Measurements from ENCODE around the gene TTC7B. TPM values are rescaled to one million over a fixed set of nuclear protein-coding genes. Genes with fewer than 3 reads are reported as not detected.

Gene TTC7B
- total and polyA plus RNA-seq, 2 donors (not counting 3 experiments of a cell fraction or from before 2014, with no cell fraction given) = 46.8 to 76.5 TPM

- BruUV-seq (replicated peaks) = no TSS peak
- peaks cover 0 to 19% of the 10 kb centered on the region in 2 experiments for H3K36me3 ChIP-seq (ENCODE audit: control insufficient read depth in 2 of 2, extremely low read depth in 1 of 2, insufficient read depth in 2 of 2, low read length in 2 of 2)
- CTCF ChIA-PET = interaction anchor here (1.0 to 4.2 kb wide), 3 partner anchors 9 to 399 kb away, joined by 3 to 22 read pairs (median 3); no protein-coding TSS in a partner anchor
- no peaks in the 10 kb centered on the region for H3K4me1 ChIP-seq (ENCODE audit: control insufficient read depth, extremely low read depth, insufficient read depth, low read length)
- no peak overlapping the region for H3K4me2 ChIP-seq (ENCODE audit: insufficient read depth, low read length)
- H3K9me3 ChIP-seq (replicated peaks; ENCODE audit: control insufficient read depth, insufficient read depth, low read length) = no peaks in the 10 kb centered on the region
- no peaks in the 10 kb centered on the region for H4K20me1 ChIP-seq (replicated peaks; ENCODE audit: control insufficient read depth, extremely low read depth, insufficient read depth, low read length)
- no peak overlapping the region for H3K9ac ChIP-seq (replicated peaks; ENCODE audit: extremely low read depth, insufficient read depth, low read length)
- H3K4me3 ChIP-seq (replicated peaks in 1 of 3; ENCODE audit: insufficient read depth in 1 of 3, low read depth in 1 of 3, low read length in 3 of 3) = no peak overlapping the region
- no peaks in the 10 kb centered on the region for H3K9me1 ChIP-seq (replicated peaks; ENCODE audit: control insufficient read depth, extremely low read depth, insufficient read depth, low read length)
- DNase-seq (ENCODE audit: low read depth, low spot score) = no peak
- H3K27me3 ChIP-seq (ENCODE audit: control insufficient read depth in 2 of 2, insufficient read depth in 2 of 2, low read length in 2 of 2) = no peaks in the 10 kb centered on the region
- dilution Hi-C loops (cut with MboI; ENCODE audit: extremely low pct_ligation_motif_present, low sequenced_read_pairs) = no loop called here
- H3K27ac ChIP-seq (ENCODE audit: insufficient read depth, low read depth, low read length) = no peak overlapping the region
- FAIRE-seq = no peak
- intact Hi-C loops (cut with micrococcal nuclease) = no loop called here
- TF ChIP-seq EZH2 (IDR thresholded peaks at IDR 0.05; ENCODE audit: borderline replicate concordance, low read depth, low read length, severe bottlenecking) (no peak), FOS (IDR thresholded peaks at IDR 0.05; ENCODE audit: borderline replicate concordance, insufficient read depth, low read length) (no peak), POLR2A (IDR thresholded peaks at IDR 0.05; ENCODE audit: low read depth, low read length) (no peak), MAX (IDR thresholded peaks at IDR 0.05; ENCODE audit: insufficient read depth, insufficient read length) (no peak), POLR2AphosphoS5 (IDR thresholded peaks at IDR 0.05; ENCODE audit: insufficient read depth, low read depth, low read length) (no peak), MYC (IDR thresholded peaks at IDR 0.05; ENCODE audit: low read depth, low read length) (no peak), JUN (IDR thresholded peaks at IDR 0.05; ENCODE audit: borderline replicate concordance, insufficient read depth, insufficient read length, low read depth) (no peak), CTCF (IDR thresholded peaks at IDR 0.05; ENCODE audit: extremely low read depth in 1 of 2, insufficient read depth in 1 of 2, low read depth in 1 of 2, low read length in 2 of 2) (no peak), GATA2 (IDR thresholded peaks at IDR 0.05; ENCODE audit: insufficient read depth, insufficient read length, low read depth, low read length) (no peak)
- H3K79me2 ChIP-seq (ENCODE audit: control insufficient read depth, insufficient read depth, low read length) = no peaks in the 10 kb centered on the region
- no peak overlapping the region for H2AFZ ChIP-seq (ENCODE audit: low read depth, low read length)
- POLR2A ChIA-PET = no interaction called here
These were observed 41.9 kb downstream of the TTC7B start for GRCh38 chr14:90774316-90774715.

All from endothelial cell of umbilical vein (primary cell).